Measurements from ENCODE around the gene HJURP.

The HJURP gene

GRCh38 chr2:233821709-233822100, 32.6 kb downstream of the HJURP start:
- no peak overlapping the region for H3K27ac ChIP-seq (replicated peaks)
- no peak overlapping the region for H3K4me3 ChIP-seq (replicated peaks; ENCODE audit: insufficient read depth, low read length)
- no peak for DNase-seq (ENCODE audit: low read depth in 1 of 2, low spot score in 1 of 2)
- no peak for TF ChIP-seq POLR2AphosphoS5 (IDR thresholded peaks at IDR 0.05; ENCODE audit: low read depth)
- no peak for TF ChIP-seq SPI1 (IDR thresholded peaks at IDR 0.05; ENCODE audit: borderline replicate concordance, low read depth)
- TF ChIP-seq REST (IDR thresholded peaks at IDR 0.05; ENCODE audit: insufficient replicate concordance, low read depth): no peak
- TF ChIP-seq, protein P1, sequence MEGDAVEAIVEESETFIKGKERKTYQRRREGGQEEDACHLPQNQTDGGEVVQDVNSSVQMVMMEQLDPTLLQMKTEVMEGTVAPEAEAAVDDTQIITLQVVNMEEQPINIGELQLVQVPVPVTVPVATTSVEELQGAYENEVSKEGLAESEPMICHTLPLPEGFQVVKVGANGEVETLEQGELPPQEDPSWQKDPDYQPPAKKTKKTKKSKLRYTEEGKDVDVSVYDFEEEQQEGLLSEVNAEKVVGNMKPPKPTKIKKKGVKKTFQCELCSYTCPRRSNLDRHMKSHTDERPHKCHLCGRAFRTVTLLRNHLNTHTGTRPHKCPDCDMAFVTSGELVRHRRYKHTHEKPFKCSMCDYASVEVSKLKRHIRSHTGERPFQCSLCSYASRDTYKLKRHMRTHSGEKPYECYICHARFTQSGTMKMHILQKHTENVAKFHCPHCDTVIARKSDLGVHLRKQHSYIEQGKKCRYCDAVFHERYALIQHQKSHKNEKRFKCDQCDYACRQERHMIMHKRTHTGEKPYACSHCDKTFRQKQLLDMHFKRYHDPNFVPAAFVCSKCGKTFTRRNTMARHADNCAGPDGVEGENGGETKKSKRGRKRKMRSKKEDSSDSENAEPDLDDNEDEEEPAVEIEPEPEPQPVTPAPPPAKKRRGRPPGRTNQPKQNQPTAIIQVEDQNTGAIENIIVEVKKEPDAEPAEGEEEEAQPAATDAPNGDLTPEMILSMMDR (IDR thresholded peaks at IDR 0.05; ENCODE audit: insufficient read depth, low read length): no peak
- TF ChIP-seq GABPA (IDR thresholded peaks at IDR 0.05; ENCODE audit: low read depth): no peak
- H3K27me3 ChIP-seq (ENCODE audit: insufficient read depth, poor library complexity, severe bottlenecking): no peaks in the 10 kb centered on the region

DNA sequence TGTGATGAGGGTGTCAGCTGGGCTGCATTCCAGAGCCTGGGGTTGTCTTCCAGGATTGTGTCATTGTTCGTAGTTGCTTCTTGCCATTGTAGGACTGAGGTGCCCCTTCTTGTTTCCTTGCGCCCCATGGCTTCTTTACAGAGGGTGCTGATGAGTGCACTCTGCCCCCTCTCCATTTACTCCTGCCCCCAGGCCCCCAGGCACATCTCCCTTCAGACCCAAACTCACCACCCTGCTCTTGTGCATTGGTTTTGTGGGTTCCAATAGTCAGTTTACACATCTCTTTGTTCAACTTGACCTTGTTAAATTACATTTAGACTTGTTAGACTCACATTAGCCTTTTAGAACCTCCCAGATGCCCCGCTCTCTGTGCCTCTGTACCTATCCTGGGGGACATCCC, 33.1 kb downstream of the HJURP start:
- Histone ChIP-seq H3K4me3 (replicated peaks; ENCODE audit: insufficient read depth, low read length) (no peak overlapping the region), H3K27ac (replicated peaks) (no peak overlapping the region), H3K27me3 (ENCODE audit: insufficient read depth, poor library complexity, severe bottlenecking) (no peaks in the 10 kb centered on the region)
- DNase-seq (ENCODE audit: low read depth in 1 of 2, low spot score in 1 of 2): no peak
- TF ChIP-seq POLR2AphosphoS5 (IDR thresholded peaks at IDR 0.05; ENCODE audit: low read depth): no peak
- TF ChIP-seq REST (IDR thresholded peaks at IDR 0.05; ENCODE audit: insufficient replicate concordance, low read depth): no peak

DNA sequence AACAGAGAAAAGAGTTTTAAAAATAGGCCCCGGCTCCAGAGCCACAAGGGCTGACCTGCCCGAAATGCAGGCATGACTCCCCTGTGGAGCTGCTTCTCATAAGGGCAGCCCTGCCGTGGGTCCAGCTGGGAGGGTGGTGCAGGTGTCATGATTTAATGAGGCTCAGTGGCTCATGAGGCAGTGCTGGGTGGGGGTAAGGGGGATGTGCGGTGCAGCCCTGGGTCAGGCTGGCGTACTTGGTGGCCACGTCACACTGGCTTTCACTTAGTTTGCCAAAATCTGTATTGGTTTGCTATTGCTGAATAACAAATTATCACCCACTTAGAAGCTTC, 33.6 kb downstream of the HJURP start:
- no peaks in the 10 kb centered on the region for H3K27me3 ChIP-seq (ENCODE audit: insufficient read depth, poor library complexity, severe bottlenecking)
- DNase-seq (ENCODE audit: low read depth in 1 of 2, low spot score in 1 of 2): no peak
- no peak overlapping the region for H3K27ac ChIP-seq (replicated peaks)
- no peak overlapping the region for H3K4me3 ChIP-seq (replicated peaks; ENCODE audit: insufficient read depth, low read length)
- TF ChIP-seq POLR2AphosphoS5 (IDR thresholded peaks at IDR 0.05; ENCODE audit: low read depth) (no peak), REST (IDR thresholded peaks at IDR 0.05; ENCODE audit: insufficient replicate concordance, low read depth) (no peak), SPI1 (IDR thresholded peaks at IDR 0.05; ENCODE audit: borderline replicate concordance, low read depth) (no peak), GABPA (IDR thresholded peaks at IDR 0.05; ENCODE audit: low read depth) (no peak)
- TF ChIP-seq, protein P1 (IDR thresholded peaks at IDR 0.05; ENCODE audit: insufficient read depth, low read length): no peak
